GM21717 (cell line): ENCODE results near the gene RNF151.

Experiments
- ATAC-seq: cut with Tn5 transposase; IDR thresholded peaks from one replicate; pipeline ENCODE4 v1.9.1; 2021; ENCODE audit warnings: mild to moderate bottlenecking, moderate library complexity; ENCODE audit not compliant: unreplicated experiment

Gene RNF151

GRCh38 chr16:1976951-1977874, 10.6 kb downstream of the RNF151 start:
- ATAC-seq: no peak

- no peak for ATAC-seq
These were observed 11.2 kb downstream of the RNF151 start for GRCh38 chr16:1977875-1978268.

DNA sequence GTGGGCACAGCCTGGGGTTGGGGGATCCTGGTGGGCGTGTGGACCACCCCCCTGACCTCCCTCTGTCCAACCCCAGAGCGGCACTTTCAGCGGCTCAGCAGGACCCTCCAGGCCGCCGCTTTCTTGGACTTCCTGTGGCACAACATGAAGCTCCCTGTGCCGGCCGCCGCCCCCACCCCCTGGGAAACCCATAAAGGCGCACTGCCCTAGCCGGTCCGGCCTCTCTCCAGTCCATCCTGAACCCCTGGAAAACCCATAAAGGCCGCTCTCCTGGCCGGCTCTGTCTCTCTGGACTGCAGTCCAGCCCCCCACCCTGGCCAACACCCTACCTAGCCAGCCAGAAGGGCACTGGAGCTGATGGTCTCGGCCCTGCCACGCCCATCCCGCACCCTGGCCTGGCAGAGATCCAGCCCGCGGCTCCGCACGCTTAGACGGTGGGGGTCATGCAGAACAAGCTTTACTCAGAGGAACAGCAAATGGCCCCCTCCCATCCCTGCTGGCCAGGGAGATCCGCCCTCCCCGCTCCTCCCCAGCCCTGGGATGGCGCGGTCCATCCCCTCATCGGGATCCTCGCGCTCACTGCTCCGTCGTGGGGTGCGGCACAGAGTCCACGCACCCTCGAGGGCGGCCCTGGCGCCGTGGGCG, 11.9 kb downstream of the RNF151 start:
- ATAC-seq: no peak

GRCh38 chr16:1979271-1980029, 12.8 kb downstream of the RNF151 start:
- ATAC-seq: no peak

DNA sequence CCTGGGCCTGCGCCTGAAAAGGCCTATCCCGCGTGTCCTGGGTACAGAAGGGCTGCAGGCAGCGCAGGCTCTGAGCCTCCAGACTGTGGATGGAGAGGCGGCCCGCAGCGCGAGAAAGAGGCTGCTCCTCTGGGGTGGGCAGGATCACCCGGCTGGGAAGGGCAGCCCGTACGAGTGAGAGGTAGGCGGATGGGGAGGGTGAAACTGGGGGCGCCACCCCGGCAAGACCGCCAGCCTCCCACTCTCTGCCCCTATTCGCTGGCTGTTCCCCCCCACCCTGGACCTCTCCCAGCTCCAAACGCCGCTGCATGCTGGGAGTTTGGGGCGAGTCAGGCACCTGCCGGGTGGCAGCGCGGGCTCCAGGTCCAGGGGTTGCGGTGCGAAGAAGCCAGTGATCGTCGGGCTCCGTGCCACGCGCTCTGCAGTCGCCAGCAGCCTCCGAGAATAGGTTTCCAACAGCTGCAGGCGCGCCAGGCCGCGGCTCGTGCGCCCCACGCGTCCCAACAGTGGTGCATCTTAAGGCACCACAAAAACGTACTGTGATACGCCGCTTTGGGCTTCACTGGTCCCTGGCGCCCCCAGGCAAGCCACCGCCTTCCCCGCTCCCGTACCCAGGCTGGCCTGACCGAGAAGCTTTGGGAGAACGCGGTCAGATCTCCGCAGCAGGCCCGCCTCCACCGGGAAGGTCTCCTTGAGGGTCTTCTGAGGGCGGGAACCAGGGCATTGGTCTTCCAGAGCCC, 13.5 kb downstream of the RNF151 start:
- ATAC-seq: no peak

DNA sequence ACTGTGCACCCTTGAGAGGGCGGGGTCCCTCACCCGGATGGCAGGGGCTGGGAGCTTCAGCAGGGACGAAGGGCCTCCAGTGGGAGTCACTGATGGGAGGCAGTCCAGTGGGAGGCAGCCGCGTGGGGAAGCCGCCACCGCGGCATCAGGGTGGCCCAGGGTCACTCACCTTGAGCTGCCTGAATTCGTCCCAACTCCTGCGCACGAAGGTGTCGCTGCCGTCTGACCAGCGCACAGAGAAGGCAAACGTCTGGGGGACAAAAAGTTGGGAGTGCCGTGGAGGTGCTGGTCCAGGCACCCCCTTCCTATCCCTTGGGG, 14.1 kb downstream of the RNF151 start:
- no peak for ATAC-seq

GRCh38 chr16:1981398-1981836, 14.8 kb downstream of the RNF151 start, which contains the start of gene NOXO1:
TSS of gene NOXO1 (minus strand) at chr16:1981469. CDS start at chr16:1981179, 290 bp downstream.
- no peak for ATAC-seq

DNA sequence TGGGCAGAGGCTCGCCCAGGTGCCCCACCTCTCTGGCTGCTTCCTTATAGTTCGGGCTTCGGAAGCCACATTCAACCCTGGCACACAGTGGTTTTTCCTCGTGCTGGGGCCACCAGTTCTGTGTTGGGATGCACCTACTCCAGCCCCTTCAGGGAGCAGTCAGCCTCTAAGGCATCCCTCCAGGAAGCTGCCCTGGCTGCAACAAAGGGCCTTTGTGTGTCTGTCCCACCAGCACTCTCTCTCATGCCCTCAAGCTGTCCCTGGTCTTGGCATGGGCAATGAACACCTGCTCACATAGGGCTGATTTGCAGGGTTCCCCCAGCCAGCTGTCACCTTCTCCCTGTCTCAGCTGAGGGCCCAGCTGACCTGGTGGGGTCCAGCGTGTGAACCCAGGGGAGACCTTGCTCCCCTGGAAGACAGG, 15.4 kb downstream of the RNF151 start:
- ATAC-seq: no peak

DNA sequence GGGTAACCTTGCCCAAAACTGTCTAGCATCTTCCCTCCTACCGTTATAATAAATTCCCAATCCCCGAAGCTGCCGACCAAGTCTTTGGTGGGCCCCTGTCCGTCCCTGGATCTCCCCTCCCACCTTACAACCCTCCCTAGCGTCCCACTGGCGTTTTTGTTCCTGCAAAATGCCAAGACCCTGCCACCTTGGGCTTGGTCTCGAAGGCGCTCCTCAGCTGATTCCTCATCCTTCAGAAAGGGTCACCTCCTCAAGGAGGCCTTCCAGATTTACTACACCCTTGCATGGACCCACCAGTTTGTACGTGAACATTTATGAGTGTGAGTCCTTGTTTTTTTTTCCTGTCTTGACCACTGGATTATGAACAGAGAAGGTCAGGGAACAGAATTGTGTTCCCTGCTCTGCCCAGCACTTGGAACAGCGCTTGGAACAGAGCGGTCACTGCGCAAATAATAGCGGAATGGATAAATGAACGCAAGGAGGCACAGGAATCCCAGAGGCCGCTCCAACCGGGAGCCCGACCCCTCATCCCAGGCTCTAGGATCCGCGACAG, 16.4 kb downstream of the RNF151 start:
- no peak for ATAC-seq

- ATAC-seq: peak; percentile 50
These were observed 17.1 kb downstream of the RNF151 start, which contains the start of gene GFER for GRCh38 chr16:1983544-1984346. TSS of gene GFER (plus strand) at chr16:1984193. CDS start at chr16:1984219, 26 bp downstream.

- peak; percentile 6 for ATAC-seq
These were observed 17.9 kb downstream of the RNF151 start for GRCh38 chr16:1984347-1985225.

- no peak for ATAC-seq
These were observed 19.0 kb downstream of the RNF151 start for GRCh38 chr16:1985466-1986150.

- ATAC-seq: no peak
These were observed 20.5 kb downstream of the RNF151 start for GRCh38 chr16:1987198-1987597.

DNA sequence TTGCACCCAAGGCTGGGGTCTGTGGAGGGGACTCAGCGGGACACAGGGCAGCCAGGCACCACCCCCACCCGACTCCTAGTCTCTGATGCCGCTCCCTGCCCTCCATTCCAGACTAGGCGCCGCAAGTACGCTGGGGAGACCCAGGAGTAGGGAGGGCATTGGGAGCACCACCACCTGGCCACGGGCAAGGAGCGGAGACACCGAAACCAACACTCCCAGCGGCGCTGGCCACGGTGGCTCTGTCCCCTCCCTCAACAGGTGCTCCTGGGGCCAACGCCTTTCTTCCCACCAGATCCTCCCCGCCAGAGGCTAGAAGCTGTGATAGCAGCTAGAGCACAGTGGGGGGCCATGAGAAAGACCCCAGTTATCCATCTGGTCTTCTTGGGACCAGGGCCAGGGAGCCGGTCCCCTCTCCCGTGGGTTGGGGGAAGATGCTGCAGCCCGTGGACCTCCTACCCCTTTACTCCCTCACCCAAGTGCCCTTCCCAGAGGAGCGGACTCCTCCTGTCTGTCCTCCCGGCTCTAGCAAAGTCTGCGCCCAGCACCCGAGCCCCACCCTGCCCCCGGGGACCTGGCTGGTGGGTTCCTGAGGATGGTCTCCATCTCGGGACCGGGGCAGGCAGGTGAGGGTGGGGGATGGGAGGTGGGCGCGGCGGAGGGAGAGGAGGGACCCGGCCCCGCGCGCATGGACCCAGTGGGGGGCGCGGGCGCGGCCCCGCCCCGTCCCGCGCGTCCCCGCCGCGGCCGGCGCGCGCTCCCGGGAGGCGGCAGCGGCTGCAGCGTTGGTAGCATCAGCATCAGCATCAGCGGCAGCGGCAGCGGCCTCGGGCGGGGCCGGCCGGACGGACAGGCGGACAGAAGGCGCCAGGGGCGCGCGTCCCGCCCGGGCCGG, 22.8 kb downstream of the RNF151 start, which contains the start of gene SYNGR3:
Gene SYNGR3 (plus strand): TSS at position 762 of the 892 bp plus-strand sequence. CDS start 133 bp downstream, outside the sequence.
- no peak for ATAC-seq

DNA sequence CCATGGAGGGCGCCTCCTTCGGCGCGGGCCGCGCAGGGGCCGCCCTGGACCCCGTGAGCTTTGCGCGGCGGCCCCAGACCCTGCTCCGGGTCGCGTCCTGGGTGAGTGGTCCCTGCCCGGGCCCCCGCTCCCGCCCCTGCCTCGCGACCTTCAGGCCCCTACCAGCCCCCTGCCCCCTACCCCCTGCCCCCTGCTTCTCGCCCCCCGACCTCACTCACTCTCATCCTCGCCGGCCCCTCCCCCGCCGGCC, 23.4 kb downstream of the RNF151 start:
- no peak for ATAC-seq

DNA sequence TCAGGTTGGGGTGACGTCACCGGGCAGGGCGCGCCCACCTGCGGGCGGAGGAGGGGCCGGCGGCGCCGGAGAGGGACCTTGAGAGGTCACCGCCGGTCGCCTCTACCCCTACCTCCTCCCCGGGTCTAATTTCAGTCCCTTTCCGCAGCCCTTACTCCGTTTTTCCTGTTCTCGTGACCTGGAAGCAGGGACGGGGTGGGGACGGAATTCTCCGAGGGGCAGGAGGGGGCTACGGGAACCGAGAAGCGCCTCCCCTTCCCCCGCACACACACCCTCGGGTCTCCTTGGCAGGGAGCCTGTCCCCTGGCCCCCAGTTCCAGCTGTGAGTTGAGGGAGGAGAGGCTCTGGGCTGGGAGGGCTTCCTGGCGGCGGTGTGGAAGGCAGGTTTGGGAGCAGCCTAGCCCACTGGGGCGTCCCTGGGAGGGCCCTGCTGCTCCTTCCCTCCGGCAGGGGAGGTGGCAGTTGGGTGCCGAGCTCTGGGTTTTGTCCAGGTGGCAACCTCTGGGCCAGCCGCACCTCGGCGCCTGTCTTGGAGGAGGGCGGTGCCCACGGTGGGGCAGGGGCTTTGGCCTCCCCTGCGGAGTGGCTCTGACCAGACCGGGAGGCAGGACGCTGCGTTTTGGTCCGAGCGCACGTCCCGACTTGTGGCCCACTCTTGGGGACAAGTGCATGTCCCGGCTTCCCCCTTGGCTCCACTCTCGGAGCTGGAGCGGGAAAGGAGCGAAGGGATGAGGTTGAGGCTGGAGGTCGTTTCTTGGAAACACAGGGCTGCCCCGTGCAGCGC, 23.9 kb downstream of the RNF151 start:
- no peak for ATAC-seq
